Natural killer cell treated with Interleukin-12 subunit alpha and Interleukin-12 subunit beta and Interleukin-15 and Interleukin-18, amount 100 ng/mL, for 72 hours (primary cell): ENCODE data around the gene CNPY1. TPM values are rescaled to one million over a fixed set of nuclear protein-coding genes. Genes with fewer than 3 reads are reported as not detected.
A peak's percentile ranks its signal among the peaks of the same experiment; 100 is the strongest.

Source experiments
- ATAC-seq, 2 donors: fragments of 150-1000 bp; cut with Tn5 transposase in 1 of 2; sonication (Bioruptor Pico), chemical (Tn5 transposase) in 1 of 2; 2 replicates each; pipeline ENCODE4 v1.10.0; 2021
- DNase-seq: peaks from one replicate; pipeline ENCODE4 v3.0.0; 2022; ENCODE audit warnings: low spot score
- H3K27ac Mint-ChIP-seq, 2 donors: 1 replicate in 1 of 2; 2 replicates in 1 of 2; pipeline ENCODE4 v1.8.0; 2022; ENCODE audit warnings: mixed read lengths in 2 of 2, mild to moderate bottlenecking in 1 of 2, moderate library complexity in 1 of 2
- H3K27me3 Mint-ChIP-seq, 2 donors: 1 replicate in 1 of 2; 2 replicates in 1 of 2; pipeline ENCODE4 v1.8.0; 2022; ENCODE audit warnings: mixed read lengths in 2 of 2
- H3K36me3 Mint-ChIP-seq: one replicate; pipeline ENCODE4 v1.8.0; 2022; ENCODE audit warnings: mixed read lengths
- H3K4me1 Mint-ChIP-seq, 2 donors: 1 replicate in 1 of 2; 2 replicates in 1 of 2; pipeline ENCODE4 v1.8.0; 2022; ENCODE audit warnings: low read depth in 2 of 2, mixed read lengths in 2 of 2, mild to moderate bottlenecking in 1 of 2
- H3K4me3 Mint-ChIP-seq: one replicate; pipeline ENCODE4 v1.8.0; 2022; ENCODE audit warnings: mixed read lengths
- H3K9me3 Mint-ChIP-seq: 2 replicates; pipeline ENCODE4 v1.8.0; 2022; ENCODE audit warnings: mixed read lengths
- total RNA-seq, 2 donors: library from RNA; stranded (reverse); gene quantifications; one replicate each; pipeline ENCODE4 v1.2.3, GENCODE V29; 2022

Gene CNPY1
- total RNA-seq, 2 donors from 2014 or later, result not detected

- Mint-ChIP-seq H3K9me3 (no peaks in the 10 kb centered on the region), H3K4me3 (peak overlapping the region; percentile 15), H3K4me1 (peaks cover 5 to 12% of the 10 kb centered on the region in 2 donors), H3K27me3 (peaks cover 41 to 73% of the 10 kb centered on the region in 2 donors), H3K36me3 (no peaks in the 10 kb centered on the region), H3K27ac (no peak overlapping the region)
- DNase-seq (peak; percentile 59), ATAC-seq (peak; percentile 28 to 51)
These were observed 78.2 kb downstream of the CNPY1 start for GRCh38 chr7:155467846-155468784.

GRCh38 chr7:155466814-155467733 lies 79.3 kb downstream of the CNPY1 start:
- peaks cover under 1 to 12% of the 10 kb centered on the region in 2 donors for H3K4me1 Mint-ChIP-seq
- peaks cover 40 to 68% of the 10 kb centered on the region in 2 donors for H3K27me3 Mint-ChIP-seq
- H3K27ac Mint-ChIP-seq, result no peak overlapping the region
- ATAC-seq, result peak in 1 of 2 donors; percentile 46
- H3K4me3 Mint-ChIP-seq, result no peak overlapping the region
- peak; percentile 59 for DNase-seq
- H3K9me3 Mint-ChIP-seq, result no peaks in the 10 kb centered on the region
- H3K36me3 Mint-ChIP-seq, result no peaks in the 10 kb centered on the region

GRCh38 chr7:155466142-155466813 lies 80.1 kb downstream of the CNPY1 start:
- Mint-ChIP-seq H3K27ac (no peak overlapping the region), H3K36me3 (no peaks in the 10 kb centered on the region), H3K27me3 (peaks cover 43 to 69% of the 10 kb centered on the region in 2 donors), H3K4me1 (peaks cover 0 to 12% of the 10 kb centered on the region in 2 donors), H3K9me3 (no peaks in the 10 kb centered on the region), H3K4me3 (no peak overlapping the region)
- no peak for ATAC-seq
- peak; percentile 41 for DNase-seq

GRCh38 chr7:155465761-155466141 lies 80.6 kb downstream of the CNPY1 start:
- Mint-ChIP-seq H3K9me3 (no peaks in the 10 kb centered on the region), H3K27ac (no peak overlapping the region), H3K36me3 (no peaks in the 10 kb centered on the region), H3K4me3 (no peak overlapping the region), H3K27me3 (peaks cover 43 to 69% of the 10 kb centered on the region in 2 donors), H3K4me1 (peaks cover 0 to 9% of the 10 kb centered on the region in 2 donors)
- ATAC-seq (no peak), DNase-seq (peak; percentile 15)

GRCh38 chr7:155464948-155465739 lies 81.2 kb downstream of the CNPY1 start:
- ATAC-seq, result no peak
- H3K4me3 Mint-ChIP-seq, result no peak overlapping the region
- peaks cover 38 to 64% of the 10 kb centered on the region in 2 donors for H3K27me3 Mint-ChIP-seq
- no peak overlapping the region for H3K27ac Mint-ChIP-seq
- peaks cover 0 to 9% of the 10 kb centered on the region in 2 donors for H3K4me1 Mint-ChIP-seq
- H3K9me3 Mint-ChIP-seq, result no peaks in the 10 kb centered on the region
- DNase-seq, result no peak
- no peaks in the 10 kb centered on the region for H3K36me3 Mint-ChIP-seq

- no peak overlapping the region for H3K4me3 Mint-ChIP-seq
- peaks cover 42 to 66% of the 10 kb centered on the region in 2 donors for H3K27me3 Mint-ChIP-seq
- no peaks in the 10 kb centered on the region for H3K36me3 Mint-ChIP-seq
- H3K9me3 Mint-ChIP-seq, result no peaks in the 10 kb centered on the region
- no peak for DNase-seq
- H3K4me1 Mint-ChIP-seq, result peaks cover 3 to 17% of the 10 kb centered on the region in 2 donors
- H3K27ac Mint-ChIP-seq, result no peak overlapping the region
- ATAC-seq, result no peak
These were observed 82.2 kb downstream of the CNPY1 start for GRCh38 chr7:155464183-155464582.

GRCh38 chr7:155463114-155463811 lies 83.1 kb downstream of the CNPY1 start:
- no peak for ATAC-seq
- H3K27me3 Mint-ChIP-seq, result peaks cover 34 to 60% of the 10 kb centered on the region in 2 donors
- peaks cover 3 to 14% of the 10 kb centered on the region in 2 donors for H3K4me1 Mint-ChIP-seq
- no peak overlapping the region for H3K27ac Mint-ChIP-seq
- DNase-seq, result peak; percentile 41
- H3K9me3 Mint-ChIP-seq, result no peaks in the 10 kb centered on the region
- H3K4me3 Mint-ChIP-seq, result no peak overlapping the region
- H3K36me3 Mint-ChIP-seq, result no peaks in the 10 kb centered on the region

- no peak overlapping the region for H3K4me3 Mint-ChIP-seq
- H3K27me3 Mint-ChIP-seq, result peaks cover 36 to 60% of the 10 kb centered on the region in 2 donors
- no peaks in the 10 kb centered on the region for H3K9me3 Mint-ChIP-seq
- no peaks in the 10 kb centered on the region for H3K36me3 Mint-ChIP-seq
- peak; percentile 49 for DNase-seq
- H3K4me1 Mint-ChIP-seq, result peaks cover 3 to 14% of the 10 kb centered on the region in 2 donors
- no peak overlapping the region for H3K27ac Mint-ChIP-seq
- no peak for ATAC-seq
These were observed 84.1 kb downstream of the CNPY1 start for GRCh38 chr7:155462163-155462735.

- no peak overlapping the region for H3K27ac Mint-ChIP-seq
- DNase-seq, result no peak
These were observed 84.7 kb downstream of the CNPY1 start for GRCh38 chr7:155461631-155462030.

GRCh38 chr7:155460926-155461613 lies 85.3 kb downstream of the CNPY1 start:
- peaks cover 7 to 20% of the 10 kb centered on the region in 2 donors for H3K4me1 Mint-ChIP-seq
- no peak overlapping the region for H3K27ac Mint-ChIP-seq
- ATAC-seq, result no peak
- no peaks in the 10 kb centered on the region for H3K9me3 Mint-ChIP-seq
- no peak overlapping the region for H3K4me3 Mint-ChIP-seq
- H3K27me3 Mint-ChIP-seq, result peaks cover 42 to 66% of the 10 kb centered on the region in 2 donors
- no peak for DNase-seq
- no peaks in the 10 kb centered on the region for H3K36me3 Mint-ChIP-seq

More at GRCh38 chr7:155461631-155462030, 84.7 kb downstream of the CNPY1 start:
- H3K4me3 Mint-ChIP-seq, result no peak overlapping the region
- peaks cover 39 to 60% of the 10 kb centered on the region in 2 donors for H3K27me3 Mint-ChIP-seq
- no peaks in the 10 kb centered on the region for H3K36me3 Mint-ChIP-seq
- H3K9me3 Mint-ChIP-seq, result no peaks in the 10 kb centered on the region
- no peak for ATAC-seq
- peaks cover 3 to 18% of the 10 kb centered on the region in 2 donors for H3K4me1 Mint-ChIP-seq

- peak; percentile 38 for DNase-seq
- Mint-ChIP-seq H3K4me1 (peaks cover 8 to 23% of the 10 kb centered on the region in 2 donors), H3K4me3 (peak overlapping the region; percentile 60), H3K27me3 (peaks cover 46 to 64% of the 10 kb centered on the region in 2 donors), H3K27ac (peak overlapping the region in 1 of 2 donors; percentile 51), H3K9me3 (no peaks in the 10 kb centered on the region), H3K36me3 (no peaks in the 10 kb centered on the region)
- no peak for ATAC-seq
These were observed 86.5 kb downstream of the CNPY1 start for GRCh38 chr7:155459700-155460461.
